ENCODE results near the gene SLC25A38. TPM values are rescaled to one million over a fixed set of nuclear protein-coding genes. Genes with fewer than 3 reads are reported as not detected.

Gene SLC25A38
- total and polyA plus RNA-seq, 2 donors (not counting 1 experiment from before 2014, with no cell fraction given) = 22.0 to 23.3 TPM

DNA sequence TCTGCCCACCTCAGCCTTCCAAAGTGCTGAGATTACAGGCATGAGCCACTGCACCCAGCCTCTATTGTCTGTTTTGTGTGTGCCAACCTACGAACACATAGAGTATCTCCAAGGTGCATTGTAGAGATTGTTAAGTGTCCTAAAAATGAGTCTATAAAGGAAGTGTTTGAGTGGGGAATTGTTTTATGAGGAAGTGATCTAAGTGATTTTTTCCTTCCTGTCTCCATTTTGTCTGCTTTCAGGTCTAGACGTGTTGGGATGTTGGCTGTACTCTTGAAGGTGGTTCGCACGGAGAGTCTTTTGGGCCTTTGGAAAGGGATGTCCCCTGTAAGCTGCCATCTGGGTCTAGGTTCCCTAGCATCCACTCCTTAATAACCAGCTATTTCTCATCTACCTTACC lies 7.0 kb downstream of the SLC25A38 start:
- Histone ChIP-seq H3K4me1 (ENCODE audit: control insufficient read depth, extremely low read depth, insufficient read depth, low read length) (no peaks in the 10 kb centered on the region), H3K36me3 (ENCODE audit: control insufficient read depth, insufficient read depth, low read length) (peaks cover 8% of the 10 kb centered on the region), H3K79me2 (ENCODE audit: control insufficient read depth, insufficient read depth, low read length) (peaks cover 35% of the 10 kb centered on the region), H3K27me3 (ENCODE audit: control insufficient read depth, insufficient read depth, low read length) (no peaks in the 10 kb centered on the region), H3K4me3 (replicated peaks in 1 of 4; ENCODE audit: control extremely low read depth in 1 of 4, insufficient read depth in 1 of 4, low read depth in 3 of 4, low read length in 4 of 4) (no peak overlapping the region), H2AFZ (ENCODE audit: low read length) (no peak overlapping the region), H3K4me2 (ENCODE audit: extremely low read depth, insufficient read depth, low read length) (no peak overlapping the region), H3K9ac (ENCODE audit: insufficient read depth, low read length) (no peak overlapping the region), H3K9me3 (ENCODE audit: control insufficient read depth, insufficient read depth, low read depth, low read length) (no peaks in the 10 kb centered on the region), H3K27ac (ENCODE audit: insufficient read depth, low read length) (no peak overlapping the region), H4K20me1 (ENCODE audit: control insufficient read depth, extremely low read depth, insufficient read depth, low read length) (no peaks in the 10 kb centered on the region)
- no peak for DNase-seq (ENCODE audit: low read depth in 2 of 2)
- no peak for TF ChIP-seq EZH2 (IDR thresholded peaks at IDR 0.05; ENCODE audit: low read length, missing control alignments)
- TF ChIP-seq, protein P1, sequence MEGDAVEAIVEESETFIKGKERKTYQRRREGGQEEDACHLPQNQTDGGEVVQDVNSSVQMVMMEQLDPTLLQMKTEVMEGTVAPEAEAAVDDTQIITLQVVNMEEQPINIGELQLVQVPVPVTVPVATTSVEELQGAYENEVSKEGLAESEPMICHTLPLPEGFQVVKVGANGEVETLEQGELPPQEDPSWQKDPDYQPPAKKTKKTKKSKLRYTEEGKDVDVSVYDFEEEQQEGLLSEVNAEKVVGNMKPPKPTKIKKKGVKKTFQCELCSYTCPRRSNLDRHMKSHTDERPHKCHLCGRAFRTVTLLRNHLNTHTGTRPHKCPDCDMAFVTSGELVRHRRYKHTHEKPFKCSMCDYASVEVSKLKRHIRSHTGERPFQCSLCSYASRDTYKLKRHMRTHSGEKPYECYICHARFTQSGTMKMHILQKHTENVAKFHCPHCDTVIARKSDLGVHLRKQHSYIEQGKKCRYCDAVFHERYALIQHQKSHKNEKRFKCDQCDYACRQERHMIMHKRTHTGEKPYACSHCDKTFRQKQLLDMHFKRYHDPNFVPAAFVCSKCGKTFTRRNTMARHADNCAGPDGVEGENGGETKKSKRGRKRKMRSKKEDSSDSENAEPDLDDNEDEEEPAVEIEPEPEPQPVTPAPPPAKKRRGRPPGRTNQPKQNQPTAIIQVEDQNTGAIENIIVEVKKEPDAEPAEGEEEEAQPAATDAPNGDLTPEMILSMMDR (conservative IDR thresholded peaks at IDR 0.05 in 1 of 2, IDR thresholded peaks at IDR 0.05 in 1 of 2; ENCODE audit: low read depth in 1 of 2, low read length in 2 of 2) = no peak

DNA sequence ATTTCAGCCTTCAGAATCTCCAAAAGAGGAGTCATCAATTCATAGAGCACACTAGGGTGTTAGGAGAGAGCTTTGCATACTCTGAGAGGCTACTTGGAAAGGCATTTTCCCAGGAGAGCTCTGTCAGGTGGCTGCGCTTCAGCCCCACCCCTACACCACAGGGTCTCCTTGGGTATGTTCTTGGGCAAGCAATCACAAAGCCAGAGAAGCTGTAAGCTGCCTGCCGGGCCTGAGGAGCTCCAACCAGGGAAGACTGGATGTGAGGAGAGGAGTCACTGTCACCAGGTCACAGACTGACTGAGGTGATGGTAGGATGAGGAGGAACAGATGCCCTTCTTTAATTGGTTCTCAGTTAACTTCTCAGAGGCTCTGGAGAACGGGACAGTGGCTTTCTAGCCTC lies 13.5 kb downstream of the SLC25A38 start:
- H3K27ac ChIP-seq (ENCODE audit: insufficient read depth, low read length) = no peak overlapping the region
- no peaks in the 10 kb centered on the region for H3K27me3 ChIP-seq (ENCODE audit: control insufficient read depth, insufficient read depth, low read length)
- no peak for TF ChIP-seq EZH2 (IDR thresholded peaks at IDR 0.05; ENCODE audit: low read length, missing control alignments)
- TF ChIP-seq, protein P1 (conservative IDR thresholded peaks at IDR 0.05 in 1 of 2, IDR thresholded peaks at IDR 0.05 in 1 of 2; ENCODE audit: low read depth in 1 of 2, low read length in 2 of 2) = no peak
- H3K9me3 ChIP-seq (ENCODE audit: control insufficient read depth, insufficient read depth, low read depth, low read length) = no peaks in the 10 kb centered on the region
- no peak overlapping the region for H3K9ac ChIP-seq (ENCODE audit: insufficient read depth, low read length)
- H3K36me3 ChIP-seq (ENCODE audit: control insufficient read depth, insufficient read depth, low read length) = peaks cover 4% of the 10 kb centered on the region
- H2AFZ ChIP-seq (ENCODE audit: low read length) = no peak overlapping the region
- H3K4me2 ChIP-seq (ENCODE audit: extremely low read depth, insufficient read depth, low read length) = no peak overlapping the region
- no peaks in the 10 kb centered on the region for H4K20me1 ChIP-seq (ENCODE audit: control insufficient read depth, extremely low read depth, insufficient read depth, low read length)
- H3K79me2 ChIP-seq (ENCODE audit: control insufficient read depth, insufficient read depth, low read length) = no peaks in the 10 kb centered on the region
- H3K4me3 ChIP-seq (replicated peaks in 1 of 4; ENCODE audit: control extremely low read depth in 1 of 4, insufficient read depth in 1 of 4, low read depth in 3 of 4, low read length in 4 of 4) = no peak overlapping the region
- DNase-seq (ENCODE audit: low read depth in 2 of 2) = no peak
- H3K4me1 ChIP-seq (ENCODE audit: control insufficient read depth, extremely low read depth, insufficient read depth, low read length) = no peaks in the 10 kb centered on the region

DNA sequence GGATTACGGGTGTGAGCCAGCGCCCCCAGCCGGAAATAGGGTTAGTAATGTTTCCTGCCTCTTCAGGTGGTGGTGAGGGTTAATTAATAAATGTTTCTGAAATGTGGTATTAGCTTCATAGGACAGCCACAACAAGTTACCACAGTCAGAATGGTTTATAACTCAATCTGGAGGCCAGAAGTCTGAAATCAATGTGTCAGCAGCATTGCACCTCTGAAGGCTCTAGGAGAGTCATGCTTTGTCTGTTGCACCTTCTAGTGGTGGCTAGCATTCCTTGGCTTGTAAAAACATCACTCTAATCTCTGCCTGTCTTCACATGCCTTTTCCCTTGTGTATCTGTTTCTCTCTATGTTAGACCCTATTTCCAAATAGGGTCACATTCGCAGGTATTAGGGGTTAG lies 15.5 kb downstream of the SLC25A38 start:
- no peaks in the 10 kb centered on the region for H3K4me1 ChIP-seq (ENCODE audit: control insufficient read depth, extremely low read depth, insufficient read depth, low read length)
- no peak overlapping the region for H3K4me3 ChIP-seq (replicated peaks in 1 of 4; ENCODE audit: control extremely low read depth in 1 of 4, insufficient read depth in 1 of 4, low read depth in 3 of 4, low read length in 4 of 4)
- no peak for DNase-seq (ENCODE audit: low read depth in 2 of 2)
- no peaks in the 10 kb centered on the region for H3K9me3 ChIP-seq (ENCODE audit: control insufficient read depth, insufficient read depth, low read depth, low read length)
- no peak for TF ChIP-seq EZH2 (IDR thresholded peaks at IDR 0.05; ENCODE audit: low read length, missing control alignments)
- TF ChIP-seq, protein P1 (conservative IDR thresholded peaks at IDR 0.05 in 1 of 2, IDR thresholded peaks at IDR 0.05 in 1 of 2; ENCODE audit: low read depth in 1 of 2, low read length in 2 of 2) = no peak
- no peak overlapping the region for H3K9ac ChIP-seq (ENCODE audit: insufficient read depth, low read length)
- peaks cover 2% of the 10 kb centered on the region for H3K36me3 ChIP-seq (ENCODE audit: control insufficient read depth, insufficient read depth, low read length)
- H3K27me3 ChIP-seq (ENCODE audit: control insufficient read depth, insufficient read depth, low read length) = no peaks in the 10 kb centered on the region
- no peaks in the 10 kb centered on the region for H4K20me1 ChIP-seq (ENCODE audit: control insufficient read depth, extremely low read depth, insufficient read depth, low read length)
- H3K27ac ChIP-seq (ENCODE audit: insufficient read depth, low read length) = no peak overlapping the region
- no peak overlapping the region for H3K4me2 ChIP-seq (ENCODE audit: extremely low read depth, insufficient read depth, low read length)
- no peaks in the 10 kb centered on the region for H3K79me2 ChIP-seq (ENCODE audit: control insufficient read depth, insufficient read depth, low read length)
- no peak overlapping the region for H2AFZ ChIP-seq (ENCODE audit: low read length)
